DND-41 (cell line): ENCODE measurements around the gene DOCK4.

Experiments used
- ATAC-seq: fragments of 200-7000 bp; cut with Tn5 transposase; 3 replicates; pipeline ENCODE4 v1.9.1; 2021; ENCODE audit warnings: low read depth; ENCODE audit not compliant: insufficient read depth
- DNase-seq: peaks from one replicate; pipeline ENCODE4 v3.0.0-alpha.2; 2020
- H2AFZ ChIP-seq: 2 replicates; pipeline ENCODE4 v1.6.0; 2012; ENCODE audit warnings: low read depth, low read length
- H3K27ac ChIP-seq: 2 replicates; pipeline ENCODE4 v1.5.1; 2012; ENCODE audit warnings: low read length, inconsistent platforms
- H3K27me3 ChIP-seq: fragments of 200-600 bp; sonication (generic); 2 replicates; pipeline ENCODE4 v1.6.0; 2012; ENCODE audit warnings: low read length, mild to moderate bottlenecking, inconsistent platforms; ENCODE audit not compliant: insufficient read depth, poor library complexity
- H3K36me3 ChIP-seq: 2 replicates; pipeline ENCODE4 v1.5.1; 2012; ENCODE audit warnings: low read length, inconsistent platforms; ENCODE audit not compliant: insufficient read depth
- H3K4me1 ChIP-seq: 2 replicates; pipeline ENCODE4 v1.5.1; 2012; ENCODE audit warnings: mild to moderate bottlenecking, low read length; ENCODE audit not compliant: insufficient read depth
- H3K4me2 ChIP-seq: 2 replicates; pipeline ENCODE4 v1.6.0; 2012; ENCODE audit warnings: mild to moderate bottlenecking, moderate library complexity, low read length, inconsistent platforms; ENCODE audit not compliant: insufficient read depth
- H3K4me3 ChIP-seq, 2 experiments: fragments of 200-600 bp in 1 of 2; shearing (Covaris generic) in 1 of 2; 2 replicates each; pipeline ENCODE4 v1.5.1; 2012 to 2016; ENCODE audit warnings: inconsistent platforms in 2 of 2, low read length in 2 of 2, mild to moderate bottlenecking in 2 of 2, low read depth in 1 of 2, moderate library complexity in 1 of 2
- H3K79me2 ChIP-seq: 2 replicates; pipeline ENCODE4 v1.6.0; 2012; ENCODE audit warnings: low read length, inconsistent platforms; ENCODE audit not compliant: insufficient read depth
- H3K9ac ChIP-seq: 2 replicates; pipeline ENCODE4 v1.6.0; 2012; ENCODE audit warnings: low read depth, mild to moderate bottlenecking, inconsistent platforms, low read length, moderate library complexity
- H3K9me3 ChIP-seq: 2 replicates; pipeline ENCODE4 v1.5.1; 2012; ENCODE audit warnings: low read length, moderate library complexity, mild to moderate bottlenecking, inconsistent platforms; ENCODE audit not compliant: insufficient read depth, severe bottlenecking
- H4K20me1 ChIP-seq: 2 replicates; pipeline ENCODE4 v1.6.0; 2012; ENCODE audit warnings: low read length; ENCODE audit not compliant: insufficient read depth
- EZH2 ChIP-seq: IDR thresholded peaks from 3 replicates; pipeline ENCODE4 v1.6.1; 2012; ENCODE audit warnings: borderline replicate concordance, low read depth, mild to moderate bottlenecking, moderate library complexity, low read length, inconsistent platforms; ENCODE audit not compliant: severe bottlenecking
- TF ChIP-seq, protein P1 (sequence below): IDR thresholded peaks from 2 replicates; pipeline ENCODE4 v1.5.1; 2012; ENCODE audit warnings: borderline replicate concordance, low read length, moderate library complexity, mild to moderate bottlenecking; ENCODE audit not compliant: poor library complexity, severe bottlenecking; ENCODE audit errors: extremely low read depth

The DOCK4 gene

DNA sequence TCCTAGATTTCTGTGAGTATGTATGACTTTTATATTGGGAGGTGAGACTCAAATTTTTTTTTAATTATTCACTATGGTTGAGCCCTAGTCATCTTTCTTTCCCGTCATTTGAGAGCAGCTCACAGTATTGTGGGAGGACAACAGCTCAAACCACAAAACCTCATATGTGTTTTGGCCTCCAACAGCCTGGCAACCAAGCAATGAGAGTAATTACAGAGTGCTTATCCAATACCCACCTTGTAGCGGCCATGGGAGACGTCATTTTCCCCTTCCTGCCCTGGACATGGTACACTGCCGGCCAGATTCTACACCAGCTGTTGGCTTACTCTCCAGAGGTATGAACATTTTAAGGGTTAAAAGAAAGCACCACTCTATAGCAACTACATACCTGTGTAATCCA lies 49.1 kb downstream of the DOCK4 start:
- H3K4me2 ChIP-seq, result no peak overlapping the region
- no peak overlapping the region for H3K9ac ChIP-seq
- H4K20me1 ChIP-seq, result no peaks in the 10 kb centered on the region
- H3K4me3 ChIP-seq, result no peak overlapping the region
- no peaks in the 10 kb centered on the region for H3K9me3 ChIP-seq
- H3K36me3 ChIP-seq, result no peaks in the 10 kb centered on the region
- DNase-seq (peak; percentile 14), ATAC-seq (peak; percentile 84)
- no peak for TF ChIP-seq EZH2
- TF ChIP-seq, protein P1, sequence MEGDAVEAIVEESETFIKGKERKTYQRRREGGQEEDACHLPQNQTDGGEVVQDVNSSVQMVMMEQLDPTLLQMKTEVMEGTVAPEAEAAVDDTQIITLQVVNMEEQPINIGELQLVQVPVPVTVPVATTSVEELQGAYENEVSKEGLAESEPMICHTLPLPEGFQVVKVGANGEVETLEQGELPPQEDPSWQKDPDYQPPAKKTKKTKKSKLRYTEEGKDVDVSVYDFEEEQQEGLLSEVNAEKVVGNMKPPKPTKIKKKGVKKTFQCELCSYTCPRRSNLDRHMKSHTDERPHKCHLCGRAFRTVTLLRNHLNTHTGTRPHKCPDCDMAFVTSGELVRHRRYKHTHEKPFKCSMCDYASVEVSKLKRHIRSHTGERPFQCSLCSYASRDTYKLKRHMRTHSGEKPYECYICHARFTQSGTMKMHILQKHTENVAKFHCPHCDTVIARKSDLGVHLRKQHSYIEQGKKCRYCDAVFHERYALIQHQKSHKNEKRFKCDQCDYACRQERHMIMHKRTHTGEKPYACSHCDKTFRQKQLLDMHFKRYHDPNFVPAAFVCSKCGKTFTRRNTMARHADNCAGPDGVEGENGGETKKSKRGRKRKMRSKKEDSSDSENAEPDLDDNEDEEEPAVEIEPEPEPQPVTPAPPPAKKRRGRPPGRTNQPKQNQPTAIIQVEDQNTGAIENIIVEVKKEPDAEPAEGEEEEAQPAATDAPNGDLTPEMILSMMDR, result no peak
- no peak overlapping the region for H3K27ac ChIP-seq
- peaks cover 6% of the 10 kb centered on the region; the same call in 1 of the 2 replicates for H3K4me1 ChIP-seq
- no peak overlapping the region for H2AFZ ChIP-seq
- no peaks in the 10 kb centered on the region for H3K79me2 ChIP-seq
- H3K27me3 ChIP-seq, result no peaks in the 10 kb centered on the region

DNA sequence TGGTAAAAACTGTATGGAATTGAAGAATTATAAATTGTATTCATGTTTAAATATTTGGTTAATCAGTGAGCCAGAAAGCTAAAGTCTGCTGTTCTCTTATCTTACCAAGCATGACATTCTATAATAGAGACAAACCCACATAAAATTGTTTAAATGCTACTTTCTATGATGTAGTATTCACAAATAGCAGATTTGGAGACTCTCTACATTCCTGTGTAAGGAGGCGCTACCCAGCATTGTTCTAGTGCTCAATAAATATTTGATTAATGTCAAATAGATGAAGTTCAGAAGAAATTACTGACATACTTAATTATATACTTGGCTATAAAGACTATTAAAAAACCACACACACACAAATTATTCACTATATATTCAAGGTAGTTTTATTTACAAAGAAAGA lies 49.8 kb downstream of the DOCK4 start:
- Histone ChIP-seq H3K4me2 (no peak overlapping the region), H3K27me3 (no peaks in the 10 kb centered on the region), H3K4me1 (peaks cover 5% of the 10 kb centered on the region; the same call in 1 of the 2 replicates), H3K9me3 (no peaks in the 10 kb centered on the region), H3K27ac (no peak overlapping the region), H3K4me3 (no peak overlapping the region), H2AFZ (no peak overlapping the region), H3K79me2 (no peaks in the 10 kb centered on the region), H4K20me1 (no peaks in the 10 kb centered on the region), H3K9ac (no peak overlapping the region), H3K36me3 (no peaks in the 10 kb centered on the region)
- ATAC-seq (no peak), DNase-seq (no peak)
- TF ChIP-seq, protein P1, result no peak
- TF ChIP-seq EZH2, result no peak

DNA sequence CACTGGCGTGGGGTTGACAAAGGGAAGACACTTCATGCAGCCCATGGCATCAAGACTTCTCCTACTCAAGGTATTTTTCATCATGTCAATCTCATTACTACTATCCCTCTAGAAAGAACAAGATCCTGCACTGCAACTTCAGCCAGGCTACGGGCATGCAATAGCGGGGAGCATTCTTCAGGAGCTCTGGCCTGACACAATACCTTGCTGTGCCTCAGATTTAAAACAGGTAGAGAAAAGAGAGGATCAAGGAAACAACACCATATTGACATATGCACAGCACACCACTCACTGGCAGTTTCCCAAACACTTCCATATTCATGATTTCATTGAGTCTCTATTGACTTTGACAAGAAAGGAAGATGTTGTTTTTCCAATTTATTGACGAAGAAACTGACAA lies 51.5 kb downstream of the DOCK4 start:
- Histone ChIP-seq H3K79me2 (no peaks in the 10 kb centered on the region), H3K9ac (no peak overlapping the region), H2AFZ (no peak overlapping the region), H3K27me3 (no peaks in the 10 kb centered on the region), H4K20me1 (no peaks in the 10 kb centered on the region), H3K27ac (no peak overlapping the region), H3K4me3 (no peak overlapping the region), H3K9me3 (no peaks in the 10 kb centered on the region), H3K4me2 (no peak overlapping the region), H3K36me3 (no peaks in the 10 kb centered on the region), H3K4me1 (peaks cover 5% of the 10 kb centered on the region; the same call in 1 of the 2 replicates)
- DNase-seq (no peak), ATAC-seq (no peak)
- TF ChIP-seq, protein P1, result no peak
- TF ChIP-seq EZH2, result no peak

GRCh38 chr7:112152186-112152585 lies 54.0 kb downstream of the DOCK4 start:
- TF ChIP-seq, protein P1, result no peak
- no peak for TF ChIP-seq EZH2
- no peak for ATAC-seq

More at GRCh38 chr7:112152186-112152585, 54.0 kb downstream of the DOCK4 start:
- H3K4me3 ChIP-seq, result no peak overlapping the region
- no peaks in the 10 kb centered on the region for H3K27me3 ChIP-seq
- no peaks in the 10 kb centered on the region for H3K9me3 ChIP-seq
- H3K79me2 ChIP-seq, result no peaks in the 10 kb centered on the region
- H3K4me2 ChIP-seq, result no peak overlapping the region
- peaks cover 4% of the 10 kb centered on the region; the same call in 1 of the 2 replicates for H3K4me1 ChIP-seq
- no peaks in the 10 kb centered on the region for H3K36me3 ChIP-seq
- H4K20me1 ChIP-seq, result no peaks in the 10 kb centered on the region
- no peak overlapping the region for H3K9ac ChIP-seq
- H3K27ac ChIP-seq, result no peak overlapping the region
- no peak for DNase-seq
- no peak overlapping the region for H2AFZ ChIP-seq
